ENCODE measurements around the gene DDAH1.

DNA sequence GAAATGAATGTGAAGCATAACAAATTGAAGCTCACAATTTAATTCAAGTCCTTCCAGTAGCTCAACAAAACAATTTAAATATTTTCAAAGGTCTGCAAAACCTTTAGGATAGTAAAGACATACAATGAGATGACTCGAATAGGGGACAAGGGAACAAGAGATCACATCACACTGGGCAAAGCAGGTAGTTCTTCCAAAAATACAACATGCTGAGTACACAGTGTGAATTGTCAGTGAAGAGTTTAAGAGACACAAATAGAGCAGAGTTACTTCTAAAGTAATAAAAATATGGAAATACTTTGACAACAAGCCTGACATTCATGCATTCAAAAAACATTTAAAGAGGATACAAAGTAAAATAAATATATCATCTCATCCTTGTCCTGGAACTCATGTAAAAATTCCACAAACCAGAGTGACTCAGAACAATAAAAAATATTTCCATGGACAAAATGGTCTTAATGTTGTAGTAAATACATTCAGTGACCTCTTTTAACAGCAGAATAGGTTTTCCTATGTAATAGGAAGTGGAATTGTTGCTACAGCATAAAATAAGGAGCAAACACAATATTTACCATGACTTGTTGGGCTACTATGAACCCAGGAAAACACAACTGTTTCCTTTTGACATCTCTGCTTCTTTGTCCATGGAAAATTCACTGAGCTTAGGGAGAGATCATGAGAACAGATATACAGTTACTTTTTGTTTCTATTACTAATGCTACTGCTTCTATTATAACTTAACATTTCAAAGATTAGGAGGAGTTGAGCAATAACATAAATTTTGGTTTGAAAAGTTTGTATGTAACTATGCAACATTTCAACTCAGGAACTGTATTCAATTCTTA is 104.9 kb downstream of the DDAH1 start:
- no peak for TF ChIP-seq TBP (IDR thresholded peaks at IDR 0.05; ENCODE audit: low read depth, low read length)
- TF ChIP-seq, protein P1, sequence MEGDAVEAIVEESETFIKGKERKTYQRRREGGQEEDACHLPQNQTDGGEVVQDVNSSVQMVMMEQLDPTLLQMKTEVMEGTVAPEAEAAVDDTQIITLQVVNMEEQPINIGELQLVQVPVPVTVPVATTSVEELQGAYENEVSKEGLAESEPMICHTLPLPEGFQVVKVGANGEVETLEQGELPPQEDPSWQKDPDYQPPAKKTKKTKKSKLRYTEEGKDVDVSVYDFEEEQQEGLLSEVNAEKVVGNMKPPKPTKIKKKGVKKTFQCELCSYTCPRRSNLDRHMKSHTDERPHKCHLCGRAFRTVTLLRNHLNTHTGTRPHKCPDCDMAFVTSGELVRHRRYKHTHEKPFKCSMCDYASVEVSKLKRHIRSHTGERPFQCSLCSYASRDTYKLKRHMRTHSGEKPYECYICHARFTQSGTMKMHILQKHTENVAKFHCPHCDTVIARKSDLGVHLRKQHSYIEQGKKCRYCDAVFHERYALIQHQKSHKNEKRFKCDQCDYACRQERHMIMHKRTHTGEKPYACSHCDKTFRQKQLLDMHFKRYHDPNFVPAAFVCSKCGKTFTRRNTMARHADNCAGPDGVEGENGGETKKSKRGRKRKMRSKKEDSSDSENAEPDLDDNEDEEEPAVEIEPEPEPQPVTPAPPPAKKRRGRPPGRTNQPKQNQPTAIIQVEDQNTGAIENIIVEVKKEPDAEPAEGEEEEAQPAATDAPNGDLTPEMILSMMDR (IDR thresholded peaks at IDR 0.05; ENCODE audit: control extremely low read depth in 1 of 3, insufficient read depth in 1 of 3, low read depth in 1 of 3, low read length in 3 of 3): no peak
- TF ChIP-seq POLR2A (IDR thresholded peaks at IDR 0.05; ENCODE audit: control extremely low read depth in 1 of 2, low read depth in 2 of 2, low read length in 2 of 2): no peak
- no peak for TF ChIP-seq EP300 (IDR thresholded peaks at IDR 0.05; ENCODE audit: borderline replicate concordance in 1 of 2, low read depth in 2 of 2, low read length in 2 of 2)
- no peak for TF ChIP-seq HDAC6 (IDR thresholded peaks at IDR 0.05; ENCODE audit: low read depth, low read length)
- no peak for TF ChIP-seq USF2 (IDR thresholded peaks at IDR 0.05; ENCODE audit: low read length)
- no peak for TF ChIP-seq YY1 (IDR thresholded peaks at IDR 0.05; ENCODE audit: low read depth, low read length)
- TF ChIP-seq RAD21 (IDR thresholded peaks at IDR 0.05 in 1 of 2, conservative IDR thresholded peaks at IDR 0.05 in 1 of 2; ENCODE audit: low read depth in 2 of 2, low read length in 2 of 2): no peak
- no peak for TF ChIP-seq POLR2AphosphoS5 (IDR thresholded peaks at IDR 0.05; ENCODE audit: low read depth, low read length)
- no peak for TF ChIP-seq SRF (IDR thresholded peaks at IDR 0.05; ENCODE audit: low read depth, low read length)
